K562 (cell line): ENCODE data around the gene SCYL3. TPM values are rescaled to one million over a fixed set of nuclear protein-coding genes. Genes with fewer than 3 reads are reported as not detected.

Experiments
- ATAC-seq: fragments of 200-7000 bp; cut with Tn5 transposase; 3 replicates; pipeline ENCODE4 v1.9.1; 2020; ENCODE audit warnings: moderate library complexity
- BruUV-seq: library from RNA; stranded (reverse); fragments of 400-500 nt; replicated peaks from 2 replicates; lab custom pipeline; 2021; lab: Mats Ljungman, UMichigan
- CTCF ChIA-PET: fragments of 300-600 bp; formaldehyde crosslinking; extraction: SDS; loops from one replicate; lab custom pipeline; 2021; ENCODE audit warnings: low intra/inter-chr PET ratio; lab: Yijun Ruan, JAX
- POLR2A ChIA-PET: fragments of 300-600, 350-650 bp; sonication (Branson Sonifier 250); formaldehyde crosslinking; extraction: SDS; loops from one replicate; lab custom pipeline; 2021; ENCODE audit warnings: antibody characterized with exemption, inconsistent platforms; lab: Yijun Ruan, JAX
- DNase-seq, 4 experiments: peaks; one replicate each; pipeline versions ENCODE4 v3.0.0 to v3.0.0-alpha.2; 2011 to 2018; ENCODE audit warnings: low spot score in 3 of 4, mixed read lengths in 3 of 4; ENCODE audit errors: extremely low read depth in 1 of 4
- FAIRE-seq: peaks from 2 replicates; lab custom pipeline; 2011; peaks lifted over from hg19 to GRCh38; lab: Jason Lieb, UNC
- H2AFZ ChIP-seq: 2 replicates; pipeline ENCODE4 v1.6.0; 2011; ENCODE audit warnings: low read depth, low read length, control low read depth, inconsistent platforms
- H3K27ac ChIP-seq: fragments of 200-600 bp; 3 replicates; pipeline ENCODE4 v1.8.0; 2011; ENCODE audit warnings: low read depth, mild to moderate bottlenecking, control low read depth, inconsistent platforms, low read length, moderate library complexity, mixed read lengths; ENCODE audit errors: extremely low read depth
- H3K27me3 ChIP-seq, 2 experiments: fragments of 300-600 bp in 1 of 2; 2 replicates in 1 of 2; 3 replicates in 1 of 2; pipeline versions ENCODE4 v1.6.0 to v1.8.0; 2011; ENCODE audit warnings: inconsistent platforms in 2 of 2, low read length in 2 of 2, mild to moderate bottlenecking in 1 of 2, mixed read lengths in 1 of 2, moderate library complexity in 1 of 2; ENCODE audit not compliant: control insufficient read depth in 2 of 2, insufficient read depth in 2 of 2
- H3K36me3 ChIP-seq: fragments of 300-600 bp; 3 replicates; pipeline ENCODE4 v1.8.0; 2011; ENCODE audit warnings: mild to moderate bottlenecking, low read length, inconsistent platforms; ENCODE audit not compliant: control insufficient read depth, insufficient read depth
- H3K4me1 ChIP-seq, 2 experiments: fragments of 200-600 bp in 1 of 2; replicated peaks in 1 of 2; 2 replicates in 1 of 2; 3 replicates in 1 of 2; pipeline versions ENCODE4 v1.5.1 to v1.8.0; 2011; ENCODE audit warnings: inconsistent platforms in 2 of 2, low read length in 2 of 2, mild to moderate bottlenecking in 1 of 2, mixed read lengths in 1 of 2, moderate library complexity in 1 of 2; ENCODE audit not compliant: control insufficient read depth in 2 of 2, insufficient read depth in 2 of 2
- H3K4me2 ChIP-seq: 2 replicates; pipeline ENCODE4 v1.6.1; 2011; ENCODE audit warnings: low read length, control low read depth, inconsistent platforms, mixed read lengths; ENCODE audit not compliant: insufficient read depth
- H3K4me3 ChIP-seq: fragments of 200-600 bp; sonication (generic), shearing (Covaris generic); 2 replicates; pipeline ENCODE4 v1.5.1; 2016; ENCODE audit warnings: control low read depth, inconsistent platforms
- H3K79me2 ChIP-seq: fragments of 200-600 bp; 3 replicates; pipeline ENCODE4 v1.8.0; 2011; ENCODE audit warnings: low read length, inconsistent platforms; ENCODE audit not compliant: control insufficient read depth, insufficient read depth
- H3K9ac ChIP-seq, 2 experiments: 2 replicates each; pipeline versions ENCODE4 v1.6.0 to v1.6.1; 2011; ENCODE audit warnings: low read depth in 2 of 2, low read length in 2 of 2, control low read depth in 1 of 2, inconsistent platforms in 1 of 2, mild to moderate bottlenecking in 1 of 2, mixed read lengths in 1 of 2; ENCODE audit not compliant: insufficient read depth in 1 of 2
- H3K9me1 ChIP-seq: one replicate; pipeline ENCODE4 v1.6.0; 2011; ENCODE audit warnings: inconsistent platforms, mild to moderate bottlenecking, low read length, moderate library complexity; ENCODE audit not compliant: control insufficient read depth, insufficient read depth
- H3K9me3 ChIP-seq: replicated peaks from 2 replicates; pipeline ENCODE4 v1.5.1; 2011; ENCODE audit warnings: low read depth, low read length, inconsistent platforms; ENCODE audit not compliant: control insufficient read depth, insufficient read depth
- H4K20me1 ChIP-seq: replicated peaks from 2 replicates; pipeline ENCODE4 v1.6.1; 2011; ENCODE audit warnings: low read length, inconsistent platforms, mixed read lengths; ENCODE audit not compliant: control insufficient read depth, insufficient read depth
- ADNP ChIP-seq: fragments of 200-800 bp; sonication (Bioruptor generic); IDR thresholded peaks from 2 replicates; pipeline ENCODE4 v1.6.1; 2016; ENCODE audit warnings: missing genetic modification characterization, missing compliant biosample characterization
- CBX5 ChIP-seq: IDR thresholded peaks from 2 replicates; pipeline ENCODE4 v1.6.1; 2014; ENCODE audit warnings: low read depth, borderline replicate concordance
- CEBPG ChIP-seq, 3 experiments: fragments of 200-800 bp in 1 of 3; sonication (Bioruptor generic) in 1 of 3; sonication (generic) in 1 of 3; formaldehyde crosslinking in 1 of 3; IDR thresholded peaks in 2 of 3; conservative IDR thresholded peaks in 1 of 3; 2 replicates each; pipeline versions ENCODE4 v1.6.1 to v1.8.0; 2016 to 2022; ENCODE audit warnings: missing compliant biosample characterization in 2 of 3, missing genetic modification characterization in 2 of 3, mild to moderate bottlenecking in 1 of 3, missing genetic modification reagents in 1 of 3
- ELF2 ChIP-seq: fragments of 250-450 bp; sonication (Bioruptor Pico); IDR thresholded peaks from 2 replicates; pipeline ENCODE4 v1.5.0; 2021; ENCODE audit warnings: mild to moderate bottlenecking
- FIP1L1 ChIP-seq: fragments of 200-400 bp; formaldehyde crosslinking; IDR thresholded peaks from 2 replicates; pipeline ENCODE4 v1.6.1; 2018; ENCODE audit warnings: mild to moderate bottlenecking, low read depth, low read length; ENCODE audit not compliant: poor library complexity, severe bottlenecking
- MEIS2 ChIP-seq: fragments of 450-650 bp; IDR thresholded peaks from 2 replicates; pipeline ENCODE4 v1.6.1; 2014; ENCODE audit warnings: mild to moderate bottlenecking; ENCODE audit not compliant: partially characterized antibody
- NCOA6 ChIP-seq: fragments of 450-650 bp; IDR thresholded peaks from 2 replicates; pipeline ENCODE4 v1.6.1; 2017; ENCODE audit warnings: mild to moderate bottlenecking
- RBM34 ChIP-seq: fragments of 200-400 bp; formaldehyde crosslinking; IDR thresholded peaks from 2 replicates; pipeline ENCODE4 v1.6.1; 2018; ENCODE audit warnings: low read length, borderline replicate concordance; ENCODE audit not compliant: insufficient read depth
- THAP12 ChIP-seq: fragments of 250-450 bp; sonication (Bioruptor Pico); IDR thresholded peaks from 2 replicates; pipeline ENCODE4 v1.9.0; 2021; ENCODE audit warnings: mild to moderate bottlenecking, inconsistent platforms
- ZNF644 ChIP-seq: fragments of 200-800 bp; sonication (Bioruptor generic); IDR thresholded peaks from 2 replicates; pipeline ENCODE4 v1.6.1; 2016; ENCODE audit warnings: low read depth, missing genetic modification characterization, missing compliant biosample characterization
- WGBS: fragments of 100-300 bp; shearing (Covaris generic); methylation state at CpG from one replicate; pipeline ENCODE4 v1.1.6; 2016; ENCODE audit warnings: low coverage, mixed read lengths; ENCODE audit not compliant: insufficient coverage; ENCODE audit errors: missing lambda C conversion rate; 5-methylcytosine and 5-hydroxymethylcytosine counted together
- in situ Hi-C: fragments of 300-500 bp; cut with MboI; formaldehyde crosslinking; loops from 4 replicates; pipeline ENCODE4 v1.15.0; 2018; ENCODE audit warnings: inconsistent platforms, mixed read lengths
- intact Hi-C: fragments of 100-400 bp; cut with micrococcal nuclease; formaldehyde crosslinking; loops from 2 replicates; pipeline ENCODE4 v1.14.2; 2022
- polyA plus RNA-seq, 8 experiments: library from polyadenylated mRNA; depleted of rRNA in 4 of 8; stranded (reverse) in 5 of 8; unstranded in 3 of 8; fragments of >200 nt; fragmentation: Nextera tagmentation in 2 of 8; fragmentation: Illumina TruSeq in 1 of 8; extraction: Ambion mirVana in 2 of 8; extraction: Trizol in 1 of 8; gene quantifications; 2 replicates each; pipeline versions ENCODE4 v1.2.1 to v1.2.3, GENCODE V29; 2011 to 2014; ENCODE audit warnings: inconsistent platforms in 1 of 8, missing spikeins in 1 of 8
- total RNA-seq, 7 experiments: library from RNA; depleted of rRNA in 6 of 7; stranded (reverse); fragments of >200 nt in 6 of 7; fragmentation: Illumina TruSeq in 2 of 7; extraction: Trizol in 2 of 7; gene quantifications; 2 replicates each; pipeline versions ENCODE4 v1.2.1 to v1.2.3, GENCODE V29; 2011 to 2021; ENCODE audit warnings: low replicate concordance in 1 of 7
- TF ChIP-seq, protein P1 (sequence below): fragments of 450-650 bp; formaldehyde crosslinking; IDR thresholded peaks from 2 replicates; pipeline ENCODE4 v1.4.0; 2020; ENCODE audit warnings: mild to moderate bottlenecking, moderate library complexity

The SCYL3 gene
- total and polyA plus RNA-seq, 9 of the 15 experiments (the other 6 are each of a cell fraction or from before 2014, with no cell fraction given): 3.6 to 11.4 (median 7.1) TPM

GRCh38 chr1:169814265-169814664, 79.4 kb downstream of the SCYL3 start:
- no peak for DNase-seq
- Histone ChIP-seq H3K9me3 (no peaks in the 10 kb centered on the region), H4K20me1 (no peaks in the 10 kb centered on the region), H3K27me3 (no peaks in the 10 kb centered on the region), H3K4me1 (no peaks in the 10 kb centered on the region), H2AFZ (no peak overlapping the region), H3K9me1 (no peaks in the 10 kb centered on the region), H3K36me3 (peaks cover 62% of the 10 kb centered on the region), H3K9ac (no peak overlapping the region), H3K27ac (no peak overlapping the region)
- no TSS peak for BruUV-seq
- intact Hi-C loops: no loop called here
- POLR2A ChIA-PET: no interaction called here
- TF ChIP-seq ELF2 (CRISPR knock-in tag): no peak
- no peak for TF ChIP-seq THAP12 (CRISPR knock-in tag)
- TF ChIP-seq MEIS2: no peak
- no peak for TF ChIP-seq CBX5
- TF ChIP-seq ADNP: no peak
- no peak for TF ChIP-seq CEBPG (CRISPR knock-in tag; IDR thresholded peaks at IDR 0.05)
- no peak for TF ChIP-seq CEBPG (tag; conservative IDR thresholded peaks at IDR 0.05 in 1 of 2, IDR thresholded peaks at IDR 0.05 in 1 of 2)
- TF ChIP-seq, protein P1, sequence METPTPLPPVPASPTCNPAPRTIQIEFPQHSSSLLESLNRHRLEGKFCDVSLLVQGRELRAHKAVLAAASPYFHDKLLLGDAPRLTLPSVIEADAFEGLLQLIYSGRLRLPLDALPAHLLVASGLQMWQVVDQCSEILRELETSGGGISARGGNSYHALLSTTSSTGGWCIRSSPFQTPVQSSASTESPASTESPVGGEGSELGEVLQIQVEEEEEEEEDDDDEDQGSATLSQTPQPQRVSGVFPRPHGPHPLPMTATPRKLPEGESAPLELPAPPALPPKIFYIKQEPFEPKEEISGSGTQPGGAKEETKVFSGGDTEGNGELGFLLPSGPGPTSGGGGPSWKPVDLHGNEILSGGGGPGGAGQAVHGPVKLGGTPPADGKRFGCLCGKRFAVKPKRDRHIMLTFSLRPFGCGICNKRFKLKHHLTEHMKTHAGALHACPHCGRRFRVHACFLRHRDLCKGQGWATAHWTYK: no peak
- no peak for TF ChIP-seq RBM34
- TF ChIP-seq NCOA6: no peak
- no peak for TF ChIP-seq FIP1L1
- TF ChIP-seq ZNF644 (tag): no peak
- TF ChIP-seq, all 486 proteins: peak for 0
- Histone ChIP-seq H3K4me2 (no peak overlapping the region), H3K4me3 (no peak overlapping the region), H3K79me2 (no peaks in the 10 kb centered on the region)
- ATAC-seq: no peak
- in situ Hi-C loops: no loop called here
- CTCF ChIA-PET: no interaction called here
- no peak for FAIRE-seq
- WGBS: 50% methylated on average over 2 of the region's 2 CpGs
